NT2/D1 (cell line): Measurements from ENCODE around the gene BCL7A.

Source experiments
- SUZ12 ChIP-seq: IDR thresholded peaks from 2 replicates; pipeline ENCODE4 v1.6.1; 2011; ENCODE audit not compliant: insufficient read length, insufficient read depth; ENCODE audit errors: extremely low read depth
- YY1 ChIP-seq: IDR thresholded peaks from 2 replicates; pipeline ENCODE4 v1.6.1; 2011; ENCODE audit not compliant: insufficient read length, insufficient read depth

DNA sequence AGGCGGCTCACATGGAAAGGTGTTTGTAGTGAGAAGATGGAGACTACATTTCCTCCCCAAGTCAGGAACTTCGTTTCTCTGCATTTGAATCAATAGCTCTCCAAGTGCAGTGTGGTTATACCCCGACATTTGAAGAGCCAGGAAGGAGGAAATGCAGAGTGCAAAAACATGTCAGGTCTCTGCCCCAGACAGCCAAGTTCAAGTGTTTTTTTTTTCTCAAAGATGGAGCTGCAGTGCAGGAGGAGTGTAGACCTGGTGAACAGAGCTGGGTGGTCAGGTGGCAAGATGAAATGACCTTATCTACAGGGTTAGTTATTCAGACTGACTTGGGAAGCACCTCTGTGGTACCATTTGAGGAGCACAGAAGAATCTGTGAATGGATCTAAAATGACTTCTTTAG is 78.2 kb downstream of the BCL7A start:
- TF ChIP-seq SUZ12, result no peak
- TF ChIP-seq YY1, result no peak
